ENCODE measurements around the gene EIF5A2.
"Not testable (repeated sequence)": the region's sequence is repeated elsewhere in the genome, so short reads cannot be mapped to it uniquely, and the experiment has no call there.

GRCh38 chr3:170877311-170877710 lies 31.1 kb downstream of the EIF5A2 start:
- TF ChIP-seq CTCF (IDR thresholded peaks at IDR 0.05; ENCODE audit: low read length); EZH2 (IDR thresholded peaks at IDR 0.05; ENCODE audit: borderline replicate concordance, low read length): not testable (repeated sequence)

All from OCI-LY1 (cell line).